ENCODE measurements around the gene MRPL55.

MRPL55 gene

GRCh38 chr1:228146417-228147150 lies 37.5 kb upstream of the MRPL55 start:
- Histone ChIP-seq H3K27ac (replicated peaks) (no peak overlapping the region), H3K4me3 (replicated peaks; ENCODE audit: insufficient read depth, low read length) (no peak overlapping the region), H3K27me3 (ENCODE audit: insufficient read depth, poor library complexity, severe bottlenecking) (no peaks in the 10 kb centered on the region)
- DNase-seq (ENCODE audit: low read depth in 1 of 2, low spot score in 1 of 2): no peak
- TF ChIP-seq REST (IDR thresholded peaks at IDR 0.05; ENCODE audit: insufficient replicate concordance, low read depth): no peak
- TF ChIP-seq SPI1 (IDR thresholded peaks at IDR 0.05; ENCODE audit: borderline replicate concordance, low read depth): no peak
- no peak for TF ChIP-seq POLR2AphosphoS5 (IDR thresholded peaks at IDR 0.05; ENCODE audit: low read depth)
- no peak for TF ChIP-seq CTCF (IDR thresholded peaks at IDR 0.05; ENCODE audit: insufficient read depth, low read length)
- no peak for TF ChIP-seq GABPA (IDR thresholded peaks at IDR 0.05; ENCODE audit: low read depth)

GRCh38 chr1:228145463-228146416 lies 36.6 kb upstream of the MRPL55 start:
- H3K27ac ChIP-seq (replicated peaks): no peak overlapping the region
- H3K27me3 ChIP-seq (ENCODE audit: insufficient read depth, poor library complexity, severe bottlenecking): no peaks in the 10 kb centered on the region
- H3K4me3 ChIP-seq (replicated peaks; ENCODE audit: insufficient read depth, low read length): no peak overlapping the region
- TF ChIP-seq SPI1 (IDR thresholded peaks at IDR 0.05; ENCODE audit: borderline replicate concordance, low read depth) (no peak), CTCF (IDR thresholded peaks at IDR 0.05; ENCODE audit: insufficient read depth, low read length) (no peak), GABPA (IDR thresholded peaks at IDR 0.05; ENCODE audit: low read depth) (no peak), REST (IDR thresholded peaks at IDR 0.05; ENCODE audit: insufficient replicate concordance, low read depth) (no peak), POLR2AphosphoS5 (IDR thresholded peaks at IDR 0.05; ENCODE audit: low read depth) (no peak)
- DNase-seq (ENCODE audit: low read depth in 1 of 2, low spot score in 1 of 2): no peak

- TF ChIP-seq REST (IDR thresholded peaks at IDR 0.05; ENCODE audit: insufficient replicate concordance, low read depth) (no peak), CTCF (IDR thresholded peaks at IDR 0.05; ENCODE audit: insufficient read depth, low read length) (no peak), POLR2AphosphoS5 (IDR thresholded peaks at IDR 0.05; ENCODE audit: low read depth) (no peak), GABPA (IDR thresholded peaks at IDR 0.05; ENCODE audit: low read depth) (no peak), SPI1 (IDR thresholded peaks at IDR 0.05; ENCODE audit: borderline replicate concordance, low read depth) (no peak)
- no peak for DNase-seq (ENCODE audit: low read depth in 1 of 2, low spot score in 1 of 2)
- no peaks in the 10 kb centered on the region for H3K27me3 ChIP-seq (ENCODE audit: insufficient read depth, poor library complexity, severe bottlenecking)
- no peak overlapping the region for H3K27ac ChIP-seq (replicated peaks)
- H3K4me3 ChIP-seq (replicated peaks; ENCODE audit: insufficient read depth, low read length): no peak overlapping the region
These were observed 35.9 kb upstream of the MRPL55 start for GRCh38 chr1:228144993-228145343.
